Endothelial cell (in vitro differentiated cells): ENCODE data around the gene PGM2. TPM values are rescaled to one million over a fixed set of nuclear protein-coding genes. Genes with fewer than 3 reads are reported as not detected.

ENCODE experiments used
- DNase-seq: peaks from one replicate; pipeline ENCODE4 v3.0.0; 2021; ENCODE audit warnings: low spot score
- H3K27ac Mint-ChIP-seq: one replicate; pipeline ENCODE4 v1.8.0; 2021; ENCODE audit warnings: mixed read lengths, inconsistent platforms; ENCODE audit not compliant: unreplicated experiment
- H3K27me3 Mint-ChIP-seq: one replicate; pipeline ENCODE4 v1.8.0; 2021; ENCODE audit warnings: mild to moderate bottlenecking, moderate library complexity, mixed read lengths, inconsistent platforms; ENCODE audit not compliant: unreplicated experiment
- H3K36me3 Mint-ChIP-seq: one replicate; pipeline ENCODE4 v1.8.0; 2021; ENCODE audit warnings: mild to moderate bottlenecking, low read depth, mixed read lengths, inconsistent platforms; ENCODE audit not compliant: unreplicated experiment
- H3K4me1 Mint-ChIP-seq: one replicate; pipeline ENCODE4 v1.8.0; 2021; ENCODE audit warnings: mild to moderate bottlenecking, mixed read lengths, inconsistent platforms; ENCODE audit not compliant: unreplicated experiment
- H3K4me3 Mint-ChIP-seq: one replicate; pipeline ENCODE4 v1.8.0; 2021; ENCODE audit warnings: mild to moderate bottlenecking, mixed read lengths, inconsistent platforms; ENCODE audit not compliant: unreplicated experiment
- H3K9me3 Mint-ChIP-seq: one replicate; pipeline ENCODE4 v1.8.0; 2021; ENCODE audit warnings: mixed read lengths, inconsistent platforms; ENCODE audit not compliant: unreplicated experiment
- CTCF ChIP-seq: fragments of 200-600 bp; sonication (generic); IDR thresholded peaks from one replicate; pipeline ENCODE4 v1.5.0; 2021; ENCODE audit warnings: antibody characterized with exemption; ENCODE audit not compliant: unreplicated experiment
- total RNA-seq: library from RNA; stranded (reverse); fragmentation: NEBNext Ultra II Directional; extraction: Animal tissue kit (Norgen Biotek cat#: 25700); gene quantifications from one replicate; pipeline ENCODE4 v1.2.1, GENCODE V29; 2021; ENCODE audit not compliant: unreplicated experiment

Gene PGM2
- total RNA-seq, 1 donor from 2014 or later: 16.6 TPM

- Mint-ChIP-seq H3K9me3 (no peaks in the 10 kb centered on the region), H3K27ac (no peak overlapping the region), H3K4me3 (no peak overlapping the region), H3K36me3 (no peaks in the 10 kb centered on the region), H3K4me1 (no peaks in the 10 kb centered on the region), H3K27me3 (peaks cover 1% of the 10 kb centered on the region)
- DNase-seq: no peak
- no peak for TF ChIP-seq CTCF
Measured at GRCh38 chr4:37867102-37867501, 40.6 kb downstream of the PGM2 start.

GRCh38 chr4:37868238-37868637, 41.8 kb downstream of the PGM2 start:
- Mint-ChIP-seq H3K27ac (no peak overlapping the region), H3K4me3 (no peak overlapping the region), H3K9me3 (no peaks in the 10 kb centered on the region)

GRCh38 chr4:37872310-37872988, 46.0 kb downstream of the PGM2 start:
- no peak for DNase-seq
- TF ChIP-seq CTCF: no peak
- no peak overlapping the region for H3K27ac Mint-ChIP-seq
- H3K9me3 Mint-ChIP-seq: no peaks in the 10 kb centered on the region
- H3K36me3 Mint-ChIP-seq: no peaks in the 10 kb centered on the region
- peaks cover 1% of the 10 kb centered on the region for H3K27me3 Mint-ChIP-seq
- H3K4me1 Mint-ChIP-seq: no peaks in the 10 kb centered on the region
- no peak overlapping the region for H3K4me3 Mint-ChIP-seq

More at GRCh38 chr4:37868238-37868637, 41.8 kb downstream of the PGM2 start:
- peaks cover 1% of the 10 kb centered on the region for H3K27me3 Mint-ChIP-seq
- no peaks in the 10 kb centered on the region for H3K4me1 Mint-ChIP-seq
- DNase-seq: no peak
- TF ChIP-seq CTCF: no peak
- no peaks in the 10 kb centered on the region for H3K36me3 Mint-ChIP-seq

- Mint-ChIP-seq H3K27me3 (peaks cover 1% of the 10 kb centered on the region), H3K36me3 (no peaks in the 10 kb centered on the region), H3K27ac (no peak overlapping the region), H3K9me3 (no peaks in the 10 kb centered on the region), H3K4me3 (no peak overlapping the region), H3K4me1 (no peaks in the 10 kb centered on the region)
- DNase-seq: no peak
- no peak for TF ChIP-seq CTCF
Measured at GRCh38 chr4:37873386-37873785, 46.9 kb downstream of the PGM2 start.

- H3K27me3 Mint-ChIP-seq: peaks cover 5% of the 10 kb centered on the region
- H3K36me3 Mint-ChIP-seq: no peaks in the 10 kb centered on the region
- peaks cover 4% of the 10 kb centered on the region for H3K4me1 Mint-ChIP-seq
- DNase-seq: no peak
- H3K4me3 Mint-ChIP-seq: no peak overlapping the region
- H3K9me3 Mint-ChIP-seq: no peaks in the 10 kb centered on the region
- no peak for TF ChIP-seq CTCF
- H3K27ac Mint-ChIP-seq: no peak overlapping the region
Measured at GRCh38 chr4:37876156-37876555, 49.7 kb downstream of the PGM2 start.
